GM23338 (cell line): ENCODE measurements around the gene FYCO1. TPM values are rescaled to one million over a fixed set of nuclear protein-coding genes. Genes with fewer than 3 reads are reported as not detected.

Source experiments
- ATAC-seq: fragments of 200-7000 bp; cut with Tn5 transposase; 3 replicates; pipeline ENCODE4 v1.9.1; 2020
- DNase-seq: peaks from one replicate; pipeline ENCODE4 v3.0.0-alpha.2; 2015; ENCODE audit warnings: low spot score
- H2AFZ ChIP-seq: fragments of 200-600 bp; sonication (generic); 2 replicates; pipeline ENCODE4 v1.8.0; 2016; ENCODE audit warnings: antibody characterized with exemption, mild to moderate bottlenecking, moderate library complexity
- H3F3A ChIP-seq: fragments of 200-600 bp; sonication (generic); replicated peaks from 2 replicates; pipeline ENCODE4 v1.8.0; 2017; ENCODE audit warnings: antibody characterized with exemption, mixed run types, low read depth
- H3K27ac ChIP-seq: fragments of 200-600 bp; sonication (generic); 2 replicates; pipeline ENCODE4 v1.6.1; 2016; ENCODE audit warnings: low read depth
- H3K27me3 ChIP-seq: fragments of 200-600 bp; sonication (generic); 2 replicates; pipeline ENCODE4 v1.8.0; 2016; ENCODE audit warnings: mild to moderate bottlenecking, mixed run types, moderate library complexity; ENCODE audit not compliant: insufficient read depth
- H3K36me3 ChIP-seq: fragments of 200-600 bp; sonication (generic); 2 replicates; pipeline ENCODE4 v1.8.0; 2016; ENCODE audit warnings: mild to moderate bottlenecking; ENCODE audit not compliant: insufficient read depth
- H3K4me1 ChIP-seq: fragments of 200-600 bp; sonication (generic); 2 replicates; pipeline ENCODE4 v1.8.0; 2016; ENCODE audit warnings: mild to moderate bottlenecking, moderate library complexity; ENCODE audit not compliant: insufficient read depth
- H3K4me2 ChIP-seq: fragments of 200-600 bp; sonication (generic); 2 replicates; pipeline ENCODE4 v1.7.1; 2017; ENCODE audit warnings: mixed run types
- H3K4me3 ChIP-seq: fragments of 200-600 bp; sonication (generic); 2 replicates; pipeline ENCODE4 v1.6.1; 2016; ENCODE audit warnings: mixed run types
- H3K79me2 ChIP-seq: fragments of 200-600 bp; sonication (generic); replicated peaks from 2 replicates; pipeline ENCODE4 v1.8.0; 2017; ENCODE audit warnings: mild to moderate bottlenecking; ENCODE audit not compliant: insufficient read depth
- H3K9me2 ChIP-seq: fragments of 200-600 bp; sonication (generic); 2 replicates; pipeline ENCODE4 v1.8.0; 2017; ENCODE audit not compliant: insufficient read depth
- H4K20me1 ChIP-seq: fragments of 200-600 bp; sonication (generic); replicated peaks from 2 replicates; pipeline ENCODE4 v1.8.0; 2017; ENCODE audit warnings: mild to moderate bottlenecking; ENCODE audit not compliant: insufficient read depth
- H3K27ac Mint-ChIP-seq: 2 replicates; pipeline ENCODE4 v1.8.0; 2020; ENCODE audit warnings: inconsistent platforms, mild to moderate bottlenecking, moderate library complexity, mixed read lengths
- H3K27me3 Mint-ChIP-seq: 3 replicates; pipeline ENCODE4 v1.8.0; 2022; ENCODE audit warnings: low read depth, mild to moderate bottlenecking, moderate library complexity, mixed read lengths, inconsistent platforms; ENCODE audit not compliant: insufficient read depth, poor library complexity
- H3K36me3 Mint-ChIP-seq: 3 replicates; pipeline ENCODE4 v1.8.0; 2021; ENCODE audit warnings: low read depth, mild to moderate bottlenecking, inconsistent platforms, moderate library complexity, mixed read lengths
- H3K4me1 Mint-ChIP-seq: 3 replicates; pipeline ENCODE4 v1.8.0; 2020; ENCODE audit warnings: mild to moderate bottlenecking, inconsistent platforms, mixed read lengths
- H3K4me3 Mint-ChIP-seq: 3 replicates; pipeline ENCODE4 v1.8.0; 2021; ENCODE audit warnings: moderate library complexity, mild to moderate bottlenecking, inconsistent platforms, mixed read lengths
- H3K9me3 Mint-ChIP-seq: 3 replicates; pipeline ENCODE4 v1.8.0; 2020; ENCODE audit warnings: moderate library complexity, mild to moderate bottlenecking, inconsistent platforms, mixed read lengths
- CREB1 ChIP-seq: fragments of 250-450 bp; sonication (Bioruptor Pico); IDR thresholded peaks from 2 replicates; pipeline ENCODE4 v1.5.0; 2020; ENCODE audit warnings: low read depth, mild to moderate bottlenecking, moderate library complexity
- ETS1 ChIP-seq: IDR thresholded peaks from 2 replicates; pipeline ENCODE4 v1.6.1; 2016; ENCODE audit warnings: antibody characterized with exemption
- EZH2 ChIP-seq: fragments of 200-600 bp; sonication (generic); IDR thresholded peaks from one replicate; pipeline ENCODE4 v1.8.0; 2017; ENCODE audit warnings: antibody characterized with exemption, mild to moderate bottlenecking, low read depth; ENCODE audit not compliant: unreplicated experiment
- EZH2phosphoT487 ChIP-seq: fragments of 200-600 bp; sonication (generic); IDR thresholded peaks from one replicate; pipeline ENCODE4 v1.8.1; 2018; ENCODE audit warnings: antibody characterized with exemption; ENCODE audit not compliant: unreplicated experiment
- JUNB ChIP-seq: IDR thresholded peaks from one replicate; pipeline ENCODE4 v1.6.1; 2016; ENCODE audit warnings: antibody characterized with exemption; ENCODE audit not compliant: unreplicated experiment
- NANOG ChIP-seq: IDR thresholded peaks from 2 replicates; pipeline ENCODE4 v1.6.1; 2016; ENCODE audit warnings: antibody characterized with exemption, borderline replicate concordance
- POLR2AphosphoS5 ChIP-seq: IDR thresholded peaks from 2 replicates; pipeline ENCODE4 v1.6.1; 2016; ENCODE audit warnings: antibody characterized with exemption, low read depth
- STAT1 ChIP-seq: IDR thresholded peaks from one replicate; pipeline ENCODE4 v1.6.1; 2016; ENCODE audit warnings: antibody characterized with exemption; ENCODE audit not compliant: unreplicated experiment
- ZNF114 ChIP-seq: fragments of 250-450 bp; sonication (Bioruptor Pico); IDR thresholded peaks from 2 replicates; pipeline ENCODE4 v1.5.0; 2020; ENCODE audit warnings: mild to moderate bottlenecking, moderate library complexity
- ZNF331 ChIP-seq: fragments of 250-450 bp; sonication (Bioruptor Pico); IDR thresholded peaks from 2 replicates; pipeline ENCODE4 v1.5.0; 2020; ENCODE audit warnings: low read depth, mild to moderate bottlenecking, moderate library complexity
- polyA plus RNA-seq: library from polyadenylated mRNA; unstranded; fragments of >200 nt; fragmentation: Nextera tagmentation; extraction: Ambion mirVana; gene quantifications from 2 replicates; pipeline ENCODE4 v1.2.1, GENCODE V29; 2016
- total RNA-seq: library from RNA; depleted of rRNA; stranded (reverse); fragments of >200 nt; shearing (Covaris generic); gene quantifications from 2 replicates; pipeline ENCODE4 v1.2.3, GENCODE V29; 2014
- TF ChIP-seq, protein P1 (sequence below): fragments of 250-450 bp; sonication (Bioruptor Pico); IDR thresholded peaks from 2 replicates; pipeline ENCODE4 v1.5.0; 2020; ENCODE audit warnings: mild to moderate bottlenecking, moderate library complexity
- TF ChIP-seq, protein P2 (sequence below), 2 experiments: fragments of 200-600 bp in 1 of 2; sonication (generic) in 1 of 2; conservative IDR thresholded peaks; 2 replicates each; pipeline versions ENCODE4 v1.5.1 to v1.6.1; 2016 to 2017; ENCODE audit warnings: antibody characterized with exemption in 2 of 2, low read depth in 2 of 2, mild to moderate bottlenecking in 2 of 2, moderate library complexity in 1 of 2
- TF ChIP-seq, protein P3 (sequence below): IDR thresholded peaks from one replicate; pipeline ENCODE4 v1.6.1; 2018; ENCODE audit warnings: antibody characterized with exemption; ENCODE audit not compliant: unreplicated experiment

The FYCO1 gene
- total and polyA plus RNA-seq, 2 experiments from 2014 or later: 4.5 to 17.2 TPM

- H3K36me3 ChIP-seq: no peaks in the 10 kb centered on the region
- H3K9me3 Mint-ChIP-seq: no peaks in the 10 kb centered on the region
- no peaks in the 10 kb centered on the region for H3K9me2 ChIP-seq
- DNase-seq (peak; percentile 18), ATAC-seq (peak; percentile 81)
- H3K27ac ChIP-seq: no peak within 1 kb of the TSS
- no peak within 1 kb of the TSS for H2AFZ ChIP-seq
- H3K27ac Mint-ChIP-seq: peak within 1 kb of the TSS; percentile 21; the same call in 1 of the 2 replicates
- peaks cover 10% of the 10 kb centered on the region; the same call in 2 of the 3 replicates for H3K4me1 Mint-ChIP-seq
- H3K4me3 ChIP-seq: no peak within 1 kb of the TSS
- H3K79me2 ChIP-seq: no peaks in the 10 kb centered on the region
- no peaks in the 10 kb centered on the region for H4K20me1 ChIP-seq
- no peak for TF ChIP-seq EZH2phosphoT487
- no peak for TF ChIP-seq ZNF331 (CRISPR knock-in tag)
- TF ChIP-seq EZH2: no peak
- TF ChIP-seq NANOG: no peak
- TF ChIP-seq JUNB: no peak
- no peak for TF ChIP-seq ZNF114 (CRISPR knock-in tag)
- TF ChIP-seq, protein P1, sequence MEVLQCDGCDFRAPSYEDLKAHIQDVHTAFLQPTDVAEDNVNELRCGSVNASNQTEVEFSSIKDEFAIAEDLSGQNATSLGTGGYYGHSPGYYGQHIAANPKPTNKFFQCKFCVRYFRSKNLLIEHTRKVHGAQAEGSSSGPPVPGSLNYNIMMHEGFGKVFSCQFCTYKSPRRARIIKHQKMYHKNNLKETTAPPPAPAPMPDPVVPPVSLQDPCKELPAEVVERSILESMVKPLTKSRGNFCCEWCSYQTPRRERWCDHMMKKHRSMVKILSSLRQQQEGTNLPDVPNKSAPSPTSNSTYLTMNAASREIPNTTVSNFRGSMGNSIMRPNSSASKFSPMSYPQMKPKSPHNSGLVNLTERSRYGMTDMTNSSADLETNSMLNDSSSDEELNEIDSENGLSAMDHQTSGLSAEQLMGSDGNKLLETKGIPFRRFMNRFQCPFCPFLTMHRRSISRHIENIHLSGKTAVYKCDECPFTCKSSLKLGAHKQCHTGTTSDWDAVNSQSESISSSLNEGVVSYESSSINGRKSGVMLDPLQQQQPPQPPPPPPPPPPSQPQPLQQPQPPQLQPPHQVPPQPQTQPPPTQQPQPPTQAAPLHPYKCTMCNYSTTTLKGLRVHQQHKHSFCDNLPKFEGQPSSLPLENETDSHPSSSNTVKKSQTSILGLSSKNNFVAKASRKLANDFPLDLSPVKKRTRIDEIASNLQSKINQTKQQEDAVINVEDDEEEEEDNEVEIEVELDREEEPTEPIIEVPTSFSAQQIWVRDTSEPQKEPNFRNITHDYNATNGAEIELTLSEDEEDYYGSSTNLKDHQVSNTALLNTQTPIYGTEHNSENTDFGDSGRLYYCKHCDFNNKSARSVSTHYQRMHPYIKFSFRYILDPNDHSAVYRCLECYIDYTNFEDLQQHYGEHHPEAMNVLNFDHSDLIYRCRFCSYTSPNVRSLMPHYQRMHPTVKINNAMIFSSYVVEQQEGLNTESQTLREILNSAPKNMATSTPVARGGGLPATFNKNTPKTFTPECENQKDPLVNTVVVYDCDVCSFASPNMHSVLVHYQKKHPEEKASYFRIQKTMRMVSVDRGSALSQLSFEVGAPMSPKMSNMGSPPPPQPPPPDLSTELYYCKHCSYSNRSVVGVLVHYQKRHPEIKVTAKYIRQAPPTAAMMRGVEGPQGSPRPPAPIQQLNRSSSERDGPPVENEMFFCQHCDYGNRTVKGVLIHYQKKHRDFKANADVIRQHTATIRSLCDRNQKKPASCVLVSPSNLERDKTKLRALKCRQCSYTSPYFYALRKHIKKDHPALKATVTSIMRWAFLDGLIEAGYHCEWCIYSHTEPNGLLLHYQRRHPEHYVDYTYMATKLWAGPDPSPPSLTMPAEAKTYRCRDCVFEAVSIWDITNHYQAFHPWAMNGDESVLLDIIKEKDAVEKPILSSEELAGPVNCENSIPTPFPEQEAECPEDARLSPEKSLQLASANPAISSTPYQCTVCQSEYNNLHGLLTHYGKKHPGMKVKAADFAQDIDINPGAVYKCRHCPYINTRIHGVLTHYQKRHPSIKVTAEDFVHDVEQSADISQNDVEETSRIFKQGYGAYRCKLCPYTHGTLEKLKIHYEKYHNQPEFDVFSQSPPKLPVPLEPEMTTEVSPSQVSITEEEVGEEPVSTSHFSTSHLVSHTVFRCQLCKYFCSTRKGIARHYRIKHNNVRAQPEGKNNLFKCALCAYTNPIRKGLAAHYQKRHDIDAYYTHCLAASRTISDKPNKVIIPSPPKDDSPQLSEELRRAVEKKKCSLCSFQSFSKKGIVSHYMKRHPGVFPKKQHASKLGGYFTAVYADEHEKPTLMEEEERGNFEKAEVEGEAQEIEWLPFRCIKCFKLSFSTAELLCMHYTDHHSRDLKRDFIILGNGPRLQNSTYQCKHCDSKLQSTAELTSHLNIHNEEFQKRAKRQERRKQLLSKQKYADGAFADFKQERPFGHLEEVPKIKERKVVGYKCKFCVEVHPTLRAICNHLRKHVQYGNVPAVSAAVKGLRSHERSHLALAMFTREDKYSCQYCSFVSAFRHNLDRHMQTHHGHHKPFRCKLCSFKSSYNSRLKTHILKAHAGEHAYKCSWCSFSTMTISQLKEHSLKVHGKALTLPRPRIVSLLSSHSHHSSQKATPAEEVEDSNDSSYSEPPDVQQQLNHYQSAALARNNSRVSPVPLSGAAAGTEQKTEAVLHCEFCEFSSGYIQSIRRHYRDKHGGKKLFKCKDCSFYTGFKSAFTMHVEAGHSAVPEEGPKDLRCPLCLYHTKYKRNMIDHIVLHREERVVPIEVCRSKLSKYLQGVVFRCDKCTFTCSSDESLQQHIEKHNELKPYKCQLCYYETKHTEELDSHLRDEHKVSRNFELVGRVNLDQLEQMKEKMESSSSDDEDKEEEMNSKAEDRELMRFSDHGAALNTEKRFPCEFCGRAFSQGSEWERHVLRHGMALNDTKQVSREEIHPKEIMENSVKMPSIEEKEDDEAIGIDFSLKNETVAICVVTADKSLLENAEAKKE (CRISPR knock-in tag): no peak
- no peak for TF ChIP-seq CREB1 (CRISPR knock-in tag)
- TF ChIP-seq, protein P2, sequence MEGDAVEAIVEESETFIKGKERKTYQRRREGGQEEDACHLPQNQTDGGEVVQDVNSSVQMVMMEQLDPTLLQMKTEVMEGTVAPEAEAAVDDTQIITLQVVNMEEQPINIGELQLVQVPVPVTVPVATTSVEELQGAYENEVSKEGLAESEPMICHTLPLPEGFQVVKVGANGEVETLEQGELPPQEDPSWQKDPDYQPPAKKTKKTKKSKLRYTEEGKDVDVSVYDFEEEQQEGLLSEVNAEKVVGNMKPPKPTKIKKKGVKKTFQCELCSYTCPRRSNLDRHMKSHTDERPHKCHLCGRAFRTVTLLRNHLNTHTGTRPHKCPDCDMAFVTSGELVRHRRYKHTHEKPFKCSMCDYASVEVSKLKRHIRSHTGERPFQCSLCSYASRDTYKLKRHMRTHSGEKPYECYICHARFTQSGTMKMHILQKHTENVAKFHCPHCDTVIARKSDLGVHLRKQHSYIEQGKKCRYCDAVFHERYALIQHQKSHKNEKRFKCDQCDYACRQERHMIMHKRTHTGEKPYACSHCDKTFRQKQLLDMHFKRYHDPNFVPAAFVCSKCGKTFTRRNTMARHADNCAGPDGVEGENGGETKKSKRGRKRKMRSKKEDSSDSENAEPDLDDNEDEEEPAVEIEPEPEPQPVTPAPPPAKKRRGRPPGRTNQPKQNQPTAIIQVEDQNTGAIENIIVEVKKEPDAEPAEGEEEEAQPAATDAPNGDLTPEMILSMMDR (conservative IDR thresholded peaks at IDR 0.05; ENCODE audit: low read depth in 2 of 2): no peak; a peak in 1 of 4 replicates
- TF ChIP-seq POLR2AphosphoS5: no peak
- no peak for TF ChIP-seq ETS1
- TF ChIP-seq STAT1: no peak
- TF ChIP-seq, protein P3, sequence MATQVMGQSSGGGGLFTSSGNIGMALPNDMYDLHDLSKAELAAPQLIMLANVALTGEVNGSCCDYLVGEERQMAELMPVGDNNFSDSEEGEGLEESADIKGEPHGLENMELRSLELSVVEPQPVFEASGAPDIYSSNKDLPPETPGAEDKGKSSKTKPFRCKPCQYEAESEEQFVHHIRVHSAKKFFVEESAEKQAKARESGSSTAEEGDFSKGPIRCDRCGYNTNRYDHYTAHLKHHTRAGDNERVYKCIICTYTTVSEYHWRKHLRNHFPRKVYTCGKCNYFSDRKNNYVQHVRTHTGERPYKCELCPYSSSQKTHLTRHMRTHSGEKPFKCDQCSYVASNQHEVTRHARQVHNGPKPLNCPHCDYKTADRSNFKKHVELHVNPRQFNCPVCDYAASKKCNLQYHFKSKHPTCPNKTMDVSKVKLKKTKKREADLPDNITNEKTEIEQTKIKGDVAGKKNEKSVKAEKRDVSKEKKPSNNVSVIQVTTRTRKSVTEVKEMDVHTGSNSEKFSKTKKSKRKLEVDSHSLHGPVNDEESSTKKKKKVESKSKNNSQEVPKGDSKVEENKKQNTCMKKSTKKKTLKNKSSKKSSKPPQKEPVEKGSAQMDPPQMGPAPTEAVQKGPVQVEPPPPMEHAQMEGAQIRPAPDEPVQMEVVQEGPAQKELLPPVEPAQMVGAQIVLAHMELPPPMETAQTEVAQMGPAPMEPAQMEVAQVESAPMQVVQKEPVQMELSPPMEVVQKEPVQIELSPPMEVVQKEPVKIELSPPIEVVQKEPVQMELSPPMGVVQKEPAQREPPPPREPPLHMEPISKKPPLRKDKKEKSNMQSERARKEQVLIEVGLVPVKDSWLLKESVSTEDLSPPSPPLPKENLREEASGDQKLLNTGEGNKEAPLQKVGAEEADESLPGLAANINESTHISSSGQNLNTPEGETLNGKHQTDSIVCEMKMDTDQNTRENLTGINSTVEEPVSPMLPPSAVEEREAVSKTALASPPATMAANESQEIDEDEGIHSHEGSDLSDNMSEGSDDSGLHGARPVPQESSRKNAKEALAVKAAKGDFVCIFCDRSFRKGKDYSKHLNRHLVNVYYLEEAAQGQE: no peak
- H3K4me2 ChIP-seq: no peak within 1 kb of the TSS
- peaks cover 4% of the 10 kb centered on the region for H3K27me3 Mint-ChIP-seq
- no peaks in the 10 kb centered on the region; the same call in 1 of the 2 replicates for H3K4me1 ChIP-seq
- H3K4me3 Mint-ChIP-seq: no peak within 1 kb of the TSS
- H3F3A ChIP-seq: no peaks in the 10 kb centered on the region
- no peaks in the 10 kb centered on the region for H3K27me3 ChIP-seq
- H3K36me3 Mint-ChIP-seq: no peaks in the 10 kb centered on the region
These were observed 109.5 kb downstream of the FYCO1 start, which contains the start of gene CCR9 for GRCh38 chr3:45885979-45886705. TSS of gene CCR9 (plus strand) at chr3:45886543. CDS start at chr3:45894934, 8,391 bp downstream.
